Stomach smooth muscle (tissue), 2 donors: ENCODE data around the gene AKT2.
A peak's percentile ranks its signal among the peaks of the same experiment; 100 is the strongest.
"Not testable (repeated sequence)": the region's sequence is repeated elsewhere in the genome, so short reads cannot be mapped to it uniquely, and the experiment has no call there.

Experiments used
- H3K27ac ChIP-seq: one replicate; pipeline ENCODE4 v1.7.0; 2013; ENCODE audit warnings: mild to moderate bottlenecking, low read length, inconsistent platforms
- H3K27me3 ChIP-seq, 2 donors: one replicate each; pipeline ENCODE4 v1.7.0; 2013; ENCODE audit warnings: low read length in 2 of 2; ENCODE audit not compliant: insufficient read depth in 2 of 2, control insufficient read depth in 1 of 2
- H3K36me3 ChIP-seq, 2 donors: one replicate each; pipeline ENCODE4 v1.7.0; 2013; ENCODE audit warnings: low read length in 2 of 2; ENCODE audit not compliant: control insufficient read depth in 2 of 2, insufficient read depth in 2 of 2
- H3K4me1 ChIP-seq: one replicate; pipeline ENCODE4 v1.7.0; 2013; ENCODE audit warnings: low read length; ENCODE audit not compliant: control insufficient read depth, insufficient read depth
- H3K4me3 ChIP-seq, 2 donors: one replicate each; pipeline ENCODE4 v1.7.0; 2013; ENCODE audit warnings: low read length in 2 of 2
- H3K9ac ChIP-seq, 2 donors: one replicate each; pipeline ENCODE4 v1.7.0; 2013; ENCODE audit warnings: low read length in 2 of 2, mild to moderate bottlenecking in 1 of 2
- H3K9me3 ChIP-seq, 2 donors: one replicate each; pipeline ENCODE4 v1.7.0; 2013; ENCODE audit warnings: low read length in 2 of 2; ENCODE audit not compliant: control insufficient read depth in 2 of 2
- donor health status: healthy.
- donor health status: Pancreatic carcinoma.

Gene AKT2

GRCh38 chr19:40284501-40285352 is at the start of gene AKT2:
Gene AKT2 (minus strand): TSS chr19:40285345. CDS start chr19:40265267, 20,078 bp downstream.
- Histone ChIP-seq H3K36me3 (peaks cover 0 to 5% of the 10 kb centered on the region in 2 donors), H3K27me3 (no peaks in the 10 kb centered on the region), H3K9me3 (no peaks in the 10 kb centered on the region), H3K4me3 (peak within 1 kb of the TSS; percentile 83 to 89), H3K9ac (peak within 1 kb of the TSS; percentile 99), H3K27ac (peak within 1 kb of the TSS; percentile 99), H3K4me1 (peaks cover 49% of the 10 kb centered on the region)

DNA sequence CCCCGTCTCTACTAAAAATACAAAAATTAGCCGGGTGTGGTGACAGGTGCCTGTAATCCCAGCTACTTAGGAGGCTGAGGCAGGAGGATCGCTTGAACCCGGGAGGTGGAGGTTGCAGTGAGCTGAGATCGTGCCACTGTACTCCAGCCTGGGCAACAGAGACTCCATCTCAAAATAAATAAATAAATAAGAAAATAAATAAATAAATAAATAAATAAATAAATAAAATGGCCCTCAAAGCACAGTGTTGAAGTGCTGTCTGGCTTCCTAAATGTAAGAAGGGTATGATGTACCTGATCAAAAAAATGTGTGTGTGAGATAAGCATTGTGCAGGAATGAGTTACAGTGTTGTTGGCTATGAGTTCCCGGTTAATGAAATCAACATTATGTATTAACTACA is 47.9 kb upstream of the AKT2 start:
- H3K36me3 ChIP-seq = peaks cover 32 to 46% of the 10 kb centered on the region in 2 donors
- H3K27me3 ChIP-seq, H3K4me3 ChIP-seq, H3K9me3 ChIP-seq, H3K4me1 ChIP-seq, H3K27ac ChIP-seq, H3K9ac ChIP-seq: not testable (repeated sequence)

GRCh38 chr19:40332669-40333068 is 47.5 kb upstream of the AKT2 start:
- Histone ChIP-seq H3K27ac (no peak overlapping the region), H3K36me3 (peaks cover 36 to 50% of the 10 kb centered on the region in 2 donors)

DNA sequence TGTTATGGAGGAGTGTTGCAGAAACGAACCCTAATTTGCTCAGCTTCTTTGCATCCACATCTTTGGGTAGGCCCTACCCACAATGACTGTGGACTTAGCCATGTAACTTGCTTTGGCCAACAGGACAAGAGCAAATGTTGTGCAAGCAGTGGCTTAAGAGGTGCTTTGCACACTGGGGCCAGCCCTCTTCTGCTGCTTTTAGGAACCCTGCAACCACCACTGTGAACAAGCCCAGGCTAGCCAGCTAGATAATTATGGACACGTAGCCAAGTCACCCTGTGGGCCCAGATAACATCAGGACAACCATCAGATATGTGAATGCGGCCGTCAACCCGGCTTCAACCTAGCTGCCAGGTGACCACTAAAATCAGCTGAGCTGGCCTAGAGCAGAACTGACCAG is 45.9 kb upstream of the AKT2 start:
- no peaks in the 10 kb centered on the region for H3K27me3 ChIP-seq
- peaks cover 39 to 59% of the 10 kb centered on the region in 2 donors for H3K36me3 ChIP-seq
- H3K4me3 ChIP-seq = no peak overlapping the region
- H3K27ac ChIP-seq = no peak overlapping the region
- no peaks in the 10 kb centered on the region for H3K4me1 ChIP-seq
- no peak overlapping the region for H3K9ac ChIP-seq
- H3K9me3 ChIP-seq = no peaks in the 10 kb centered on the region

More at GRCh38 chr19:40332669-40333068, 47.5 kb upstream of the AKT2 start:
- Histone ChIP-seq H3K9me3 (no peaks in the 10 kb centered on the region), H3K9ac (no peak overlapping the region), H3K4me1 (no peaks in the 10 kb centered on the region), H3K27me3 (no peaks in the 10 kb centered on the region), H3K4me3 (no peak overlapping the region)

GRCh38 chr19:40326201-40326600 is 41.1 kb upstream of the AKT2 start:
- no peak overlapping the region for H3K9ac ChIP-seq
- H3K27ac ChIP-seq = no peak overlapping the region
- H3K36me3 ChIP-seq = peaks cover 43 to 69% of the 10 kb centered on the region in 2 donors
- H3K27me3 ChIP-seq = no peaks in the 10 kb centered on the region
- no peaks in the 10 kb centered on the region for H3K9me3 ChIP-seq
- H3K4me3 ChIP-seq = no peak overlapping the region
- H3K4me1 ChIP-seq = no peaks in the 10 kb centered on the region

GRCh38 chr19:40323705-40324104 is 38.6 kb upstream of the AKT2 start:
- no peak overlapping the region for H3K4me3 ChIP-seq
- no peak overlapping the region for H3K27ac ChIP-seq
- H3K36me3 ChIP-seq = peaks cover 34 to 64% of the 10 kb centered on the region in 2 donors
- no peaks in the 10 kb centered on the region for H3K9me3 ChIP-seq
- H3K4me1 ChIP-seq = no peaks in the 10 kb centered on the region
- H3K9ac ChIP-seq = no peak overlapping the region
- H3K27me3 ChIP-seq = no peaks in the 10 kb centered on the region

- no peaks in the 10 kb centered on the region for H3K4me1 ChIP-seq
- H3K9ac ChIP-seq = no peak overlapping the region
- no peaks in the 10 kb centered on the region for H3K9me3 ChIP-seq
- H3K27me3 ChIP-seq = no peaks in the 10 kb centered on the region
- H3K36me3 ChIP-seq = peaks cover 28 to 59% of the 10 kb centered on the region in 2 donors
- no peak overlapping the region for H3K27ac ChIP-seq
- H3K4me3 ChIP-seq = no peak overlapping the region
Observed at GRCh38 chr19:40322951-40323615, 37.9 kb upstream of the AKT2 start.

GRCh38 chr19:40322271-40322610 is 37.1 kb upstream of the AKT2 start:
- H3K9me3 ChIP-seq = no peaks in the 10 kb centered on the region
- H3K27me3 ChIP-seq = no peaks in the 10 kb centered on the region
- no peaks in the 10 kb centered on the region for H3K4me1 ChIP-seq
- H3K27ac ChIP-seq = no peak overlapping the region
- no peak overlapping the region for H3K9ac ChIP-seq
- peaks cover 20 to 52% of the 10 kb centered on the region in 2 donors for H3K36me3 ChIP-seq
- no peak overlapping the region for H3K4me3 ChIP-seq

- no peak overlapping the region for H3K27ac ChIP-seq
- H3K27me3 ChIP-seq = no peaks in the 10 kb centered on the region
- peaks cover 20 to 51% of the 10 kb centered on the region in 2 donors for H3K36me3 ChIP-seq
Observed at GRCh38 chr19:40321566-40322270, 36.6 kb upstream of the AKT2 start.

GRCh38 chr19:40321076-40321475 is 35.9 kb upstream of the AKT2 start:
- Histone ChIP-seq H3K27me3 (no peaks in the 10 kb centered on the region), H3K36me3 (peaks cover 20 to 49% of the 10 kb centered on the region in 2 donors)

More at GRCh38 chr19:40321566-40322270, 36.6 kb upstream of the AKT2 start:
- Histone ChIP-seq H3K9me3 (no peaks in the 10 kb centered on the region), H3K4me3 (no peak overlapping the region), H3K4me1 (no peaks in the 10 kb centered on the region), H3K9ac (no peak overlapping the region)

More at GRCh38 chr19:40321076-40321475, 35.9 kb upstream of the AKT2 start:
- Histone ChIP-seq H3K9me3 (no peaks in the 10 kb centered on the region), H3K27ac (no peak overlapping the region), H3K9ac (no peak overlapping the region), H3K4me3 (no peak overlapping the region), H3K4me1 (no peaks in the 10 kb centered on the region)
